DMS79 (cell line): ENCODE data around the gene TSPOAP1.

Experiments
- DNase-seq: peaks from one replicate; lab custom pipeline; 2025; lab: John Stamatoyannopoulos, UW

The TSPOAP1 gene

GRCh38 chr17:58263773-58264172 lies 64.8 kb downstream of the TSPOAP1 start:
- DNase-seq = no peak

GRCh38 chr17:58262149-58262548 lies 66.4 kb downstream of the TSPOAP1 start:
- no peak for DNase-seq

- DNase-seq = no peak
Observed at GRCh38 chr17:58254803-58255202, 73.8 kb downstream of the TSPOAP1 start.

- DNase-seq = no peak
Observed at GRCh38 chr17:58253082-58253481, 75.5 kb downstream of the TSPOAP1 start.

- DNase-seq = no peak
Observed at GRCh38 chr17:58252141-58252540, 76.5 kb downstream of the TSPOAP1 start.
